Cardiac fibroblast (primary cell): ENCODE data around the gene OLFM4.

Experiments
- DNase-seq, 2 donors: peaks; one replicate each; pipeline versions ENCODE4 v3.0.0 to v3.0.0-alpha.2; 2010; ENCODE audit warnings: low read depth in 2 of 2
- H3K4me3 ChIP-seq, 2 donors: replicated peaks in 1 of 2; 1 replicate in 1 of 2; 2 replicates in 1 of 2; pipeline ENCODE4 v1.5.1; 2011; ENCODE audit warnings: low read depth in 2 of 2, low read length in 2 of 2, mild to moderate bottlenecking in 2 of 2, moderate library complexity in 1 of 2
- TF ChIP-seq, protein P1 (sequence below): IDR thresholded peaks from one replicate; pipeline ENCODE4 v1.5.1; 2011; ENCODE audit warnings: low read depth, mild to moderate bottlenecking, low read length, inconsistent platforms

OLFM4 gene

DNA sequence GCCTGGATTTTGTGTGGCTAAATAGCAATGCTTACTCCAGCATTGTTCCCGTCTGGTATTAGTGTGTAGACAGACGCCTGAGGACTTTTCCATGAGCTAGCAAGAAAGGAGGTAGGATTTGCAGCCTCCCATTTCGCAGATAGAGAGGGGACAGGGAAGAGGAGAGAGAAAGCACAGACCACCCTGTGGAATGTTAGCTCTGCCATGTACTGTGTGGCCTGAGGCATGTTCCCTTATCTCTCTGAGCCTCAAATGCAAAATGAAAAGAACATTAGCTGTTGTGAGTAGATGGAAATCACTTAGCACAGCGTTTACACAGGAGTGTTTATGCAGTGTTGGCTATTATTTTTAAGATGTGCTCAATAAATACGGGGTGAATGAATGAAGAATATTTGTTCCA, 45.5 kb downstream of the OLFM4 start:
- no peak overlapping the region for H3K4me3 ChIP-seq
- TF ChIP-seq, protein P1, sequence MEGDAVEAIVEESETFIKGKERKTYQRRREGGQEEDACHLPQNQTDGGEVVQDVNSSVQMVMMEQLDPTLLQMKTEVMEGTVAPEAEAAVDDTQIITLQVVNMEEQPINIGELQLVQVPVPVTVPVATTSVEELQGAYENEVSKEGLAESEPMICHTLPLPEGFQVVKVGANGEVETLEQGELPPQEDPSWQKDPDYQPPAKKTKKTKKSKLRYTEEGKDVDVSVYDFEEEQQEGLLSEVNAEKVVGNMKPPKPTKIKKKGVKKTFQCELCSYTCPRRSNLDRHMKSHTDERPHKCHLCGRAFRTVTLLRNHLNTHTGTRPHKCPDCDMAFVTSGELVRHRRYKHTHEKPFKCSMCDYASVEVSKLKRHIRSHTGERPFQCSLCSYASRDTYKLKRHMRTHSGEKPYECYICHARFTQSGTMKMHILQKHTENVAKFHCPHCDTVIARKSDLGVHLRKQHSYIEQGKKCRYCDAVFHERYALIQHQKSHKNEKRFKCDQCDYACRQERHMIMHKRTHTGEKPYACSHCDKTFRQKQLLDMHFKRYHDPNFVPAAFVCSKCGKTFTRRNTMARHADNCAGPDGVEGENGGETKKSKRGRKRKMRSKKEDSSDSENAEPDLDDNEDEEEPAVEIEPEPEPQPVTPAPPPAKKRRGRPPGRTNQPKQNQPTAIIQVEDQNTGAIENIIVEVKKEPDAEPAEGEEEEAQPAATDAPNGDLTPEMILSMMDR: no peak
- DNase-seq: no peak

DNA sequence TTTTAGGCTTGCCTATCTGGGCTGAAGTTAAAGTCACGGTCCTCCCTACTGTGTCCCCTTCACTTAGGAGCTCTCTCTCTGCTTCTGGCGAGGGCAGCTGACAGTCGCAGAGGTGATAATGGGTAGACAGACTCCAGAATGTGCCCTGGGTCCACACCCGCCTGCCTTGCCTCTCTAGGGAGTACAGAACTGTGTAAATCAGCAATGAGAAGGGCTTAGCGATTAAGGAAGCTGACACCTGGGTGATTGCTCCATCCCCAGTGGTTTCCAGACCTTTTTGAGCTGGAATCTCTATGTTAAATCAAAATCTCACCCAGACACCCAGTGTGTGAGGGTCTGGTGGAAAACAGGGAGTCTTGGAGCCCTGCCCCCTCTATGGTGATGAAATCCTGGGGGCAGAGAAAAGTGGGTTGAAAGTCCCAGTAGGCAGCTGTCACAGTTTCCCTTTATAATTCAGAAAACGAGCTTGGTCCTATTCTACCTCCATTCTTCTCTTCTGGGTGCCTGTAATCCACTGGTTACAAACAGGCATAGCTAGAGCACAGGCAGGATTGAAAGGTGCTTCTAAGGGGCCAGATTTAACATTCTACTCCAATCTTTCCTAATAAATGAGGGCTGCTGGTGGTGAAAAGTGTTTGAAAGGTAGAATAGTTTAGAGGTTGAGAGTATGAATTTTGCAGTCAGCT, 46.9 kb downstream of the OLFM4 start:
- no peak overlapping the region for H3K4me3 ChIP-seq
- no peak for DNase-seq
- TF ChIP-seq, protein P1: no peak

- TF ChIP-seq, protein P1: no peak
- no peak overlapping the region for H3K4me3 ChIP-seq
- no peak for DNase-seq
These were observed 51.1 kb downstream of the OLFM4 start for GRCh38 chr13:53079691-53080090.

DNA sequence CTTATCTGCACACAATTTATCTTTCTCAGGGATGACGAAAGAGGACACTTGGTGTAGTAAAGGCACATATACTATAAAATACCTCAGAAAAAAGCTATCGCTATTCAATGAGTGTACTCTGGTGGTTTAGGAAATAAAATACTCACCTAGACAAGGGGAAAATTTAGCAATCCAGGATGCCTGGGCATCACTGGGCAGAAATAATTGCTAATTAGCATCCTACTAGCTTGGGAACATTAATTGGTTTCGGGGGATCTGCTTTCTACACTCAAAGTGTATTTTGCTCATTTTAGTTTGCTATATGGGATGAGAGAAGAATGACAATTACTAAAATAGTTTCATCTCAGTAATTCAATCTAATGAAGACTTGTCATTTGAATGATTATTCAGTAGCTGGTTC, 60.3 kb downstream of the OLFM4 start:
- TF ChIP-seq, protein P1: no peak
- DNase-seq: no peak

GRCh38 chr13:53089951-53090350, 61.3 kb downstream of the OLFM4 start:
- no peak overlapping the region for H3K4me3 ChIP-seq
- TF ChIP-seq, protein P1: no peak
- DNase-seq: no peak

More for the DNA sequence above, 60.3 kb downstream of the OLFM4 start:
- H3K4me3 ChIP-seq: no peak overlapping the region

GRCh38 chr13:53090461-53090860, 61.8 kb downstream of the OLFM4 start:
- no peak for DNase-seq
- H3K4me3 ChIP-seq: no peak overlapping the region
- TF ChIP-seq, protein P1: no peak

GRCh38 chr13:53092931-53093330, 64.3 kb downstream of the OLFM4 start:
- no peak for DNase-seq
- H3K4me3 ChIP-seq: no peak overlapping the region
- TF ChIP-seq, protein P1: no peak
